Measurements from ENCODE around the gene SOX8. TPM values are rescaled to one million over a fixed set of nuclear protein-coding genes. Genes with fewer than 3 reads are reported as not detected.
"Not testable (repeated sequence)": the region's sequence is repeated elsewhere in the genome, so short reads cannot be mapped to it uniquely, and the experiment has no call there.

The SOX8 gene
- total RNA-seq, 1 experiment from 2014 or later, result 1.2 TPM

GRCh38 chr16:951660-952301 lies 29.8 kb upstream of the SOX8 start:
- POLR2A ChIA-PET, result no interaction called here
- TF ChIP-seq CTCF (IDR thresholded peaks at IDR 0.05; ENCODE audit: insufficient read depth in 1 of 2, low read depth in 1 of 2, low read length in 1 of 2, severe bottlenecking in 1 of 2, unreplicated experiment in 1 of 2), result no peak
- Histone ChIP-seq H3K9me3 (no peaks in the 10 kb centered on the region), H3K4me1 (no peaks in the 10 kb centered on the region), H3K4me3 (ENCODE audit: low read depth, low read length) (no peak overlapping the region), H3K36me3 (ENCODE audit: control insufficient read depth, insufficient read depth, low read length) (no peaks in the 10 kb centered on the region), H3K27me3 (replicated peaks; ENCODE audit: control insufficient read depth, insufficient read depth, low read length) (no peaks in the 10 kb centered on the region)
- H3K27me3 Mint-ChIP-seq (ENCODE audit: insufficient read depth, unreplicated experiment), result no peaks in the 10 kb centered on the region
- H3K4me1 Mint-ChIP-seq (ENCODE audit: low read depth, unreplicated experiment), result no peaks in the 10 kb centered on the region
- no peaks in the 10 kb centered on the region for H3K9me3 Mint-ChIP-seq (ENCODE audit: unreplicated experiment)
- intact Hi-C loops (cut with micrococcal nuclease; ENCODE audit: unreplicated experiment), result no loop called here
- no peak for DNase-seq
- H3K27ac Mint-ChIP-seq (ENCODE audit: unreplicated experiment), result no peak overlapping the region
- CTCF ChIA-PET, result no interaction called here
- H3K36me3 Mint-ChIP-seq (ENCODE audit: insufficient read depth, unreplicated experiment), result no peaks in the 10 kb centered on the region
- H3K4me3 Mint-ChIP-seq (ENCODE audit: unreplicated experiment), result no peak overlapping the region
- no TSS peak for BruUV-seq (replicated peaks)

GRCh38 chr16:952321-952720 lies 29.2 kb upstream of the SOX8 start:
- no TSS peak for BruUV-seq (replicated peaks)
- no peak overlapping the region for H3K4me3 ChIP-seq (ENCODE audit: low read depth, low read length)
- no peak overlapping the region for H3K27ac Mint-ChIP-seq (ENCODE audit: unreplicated experiment)
- no peak for DNase-seq
- H3K4me1 Mint-ChIP-seq (ENCODE audit: low read depth, unreplicated experiment), result no peaks in the 10 kb centered on the region
- no peak for TF ChIP-seq CTCF (IDR thresholded peaks at IDR 0.05; ENCODE audit: insufficient read depth in 1 of 2, low read depth in 1 of 2, low read length in 1 of 2, severe bottlenecking in 1 of 2, unreplicated experiment in 1 of 2)
- ChIA-PET POLR2A (no interaction called here), CTCF (no interaction called here)
- no peak overlapping the region for H3K4me3 Mint-ChIP-seq (ENCODE audit: unreplicated experiment)
- no peaks in the 10 kb centered on the region for H3K27me3 ChIP-seq (replicated peaks; ENCODE audit: control insufficient read depth, insufficient read depth, low read length)
- H3K4me1 ChIP-seq, result no peaks in the 10 kb centered on the region
- intact Hi-C loops (cut with micrococcal nuclease; ENCODE audit: unreplicated experiment), result no loop called here
- no peaks in the 10 kb centered on the region for H3K9me3 Mint-ChIP-seq (ENCODE audit: unreplicated experiment)
- H3K27me3 Mint-ChIP-seq (ENCODE audit: insufficient read depth, unreplicated experiment), result no peaks in the 10 kb centered on the region
- no peaks in the 10 kb centered on the region for H3K9me3 ChIP-seq
- no peaks in the 10 kb centered on the region for H3K36me3 Mint-ChIP-seq (ENCODE audit: insufficient read depth, unreplicated experiment)
- no peaks in the 10 kb centered on the region for H3K36me3 ChIP-seq (ENCODE audit: control insufficient read depth, insufficient read depth, low read length)

DNA sequence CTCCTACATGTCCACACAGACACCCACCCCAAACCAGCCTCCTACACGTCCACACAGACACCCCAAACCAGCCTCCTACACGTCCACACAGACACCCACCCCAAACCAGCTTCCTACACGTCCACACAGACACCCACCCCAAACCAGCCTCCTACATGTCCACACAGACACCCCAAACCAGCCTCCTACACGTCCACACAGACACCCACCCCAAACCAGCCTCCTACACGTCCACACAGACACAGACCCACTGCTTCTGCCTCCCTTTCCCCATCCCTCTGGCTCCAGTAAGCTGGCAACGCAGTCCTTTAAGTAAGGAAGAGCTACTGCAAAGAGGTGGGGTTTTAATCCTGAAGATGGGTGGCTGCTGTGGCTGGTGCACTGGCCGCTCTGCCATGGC lies 27.8 kb upstream of the SOX8 start:
- H3K4me3 ChIP-seq (ENCODE audit: low read depth, low read length); H3K4me1 Mint-ChIP-seq (ENCODE audit: low read depth, unreplicated experiment); CTCF ChIA-PET; H3K9me3 ChIP-seq; H3K4me1 ChIP-seq; H3K27me3 ChIP-seq (replicated peaks; ENCODE audit: control insufficient read depth, insufficient read depth, low read length); H3K36me3 ChIP-seq (ENCODE audit: control insufficient read depth, insufficient read depth, low read length); DNase-seq; H3K27ac Mint-ChIP-seq (ENCODE audit: unreplicated experiment); H3K27me3 Mint-ChIP-seq (ENCODE audit: insufficient read depth, unreplicated experiment); intact Hi-C loops (cut with micrococcal nuclease; ENCODE audit: unreplicated experiment); POLR2A ChIA-PET; BruUV-seq (replicated peaks); H3K9me3 Mint-ChIP-seq (ENCODE audit: unreplicated experiment); H3K4me3 Mint-ChIP-seq (ENCODE audit: unreplicated experiment); H3K36me3 Mint-ChIP-seq (ENCODE audit: insufficient read depth, unreplicated experiment): not testable (repeated sequence)

GRCh38 chr16:955766-956165 lies 25.8 kb upstream of the SOX8 start:
- H3K9me3 ChIP-seq; POLR2A ChIA-PET; CTCF ChIA-PET; H3K4me3 ChIP-seq (ENCODE audit: low read depth, low read length); DNase-seq; H3K4me1 Mint-ChIP-seq (ENCODE audit: low read depth, unreplicated experiment); H3K4me1 ChIP-seq; BruUV-seq (replicated peaks); H3K27me3 ChIP-seq (replicated peaks; ENCODE audit: control insufficient read depth, insufficient read depth, low read length); H3K9me3 Mint-ChIP-seq (ENCODE audit: unreplicated experiment); H3K4me3 Mint-ChIP-seq (ENCODE audit: unreplicated experiment); intact Hi-C loops (cut with micrococcal nuclease; ENCODE audit: unreplicated experiment); H3K36me3 ChIP-seq (ENCODE audit: control insufficient read depth, insufficient read depth, low read length); H3K36me3 Mint-ChIP-seq (ENCODE audit: insufficient read depth, unreplicated experiment); H3K27ac Mint-ChIP-seq (ENCODE audit: unreplicated experiment); H3K27me3 Mint-ChIP-seq (ENCODE audit: insufficient read depth, unreplicated experiment): not testable (repeated sequence)

All from Caco-2 (cell line).